ENCODE results near the gene DOCK6.

DOCK6 gene

DNA sequence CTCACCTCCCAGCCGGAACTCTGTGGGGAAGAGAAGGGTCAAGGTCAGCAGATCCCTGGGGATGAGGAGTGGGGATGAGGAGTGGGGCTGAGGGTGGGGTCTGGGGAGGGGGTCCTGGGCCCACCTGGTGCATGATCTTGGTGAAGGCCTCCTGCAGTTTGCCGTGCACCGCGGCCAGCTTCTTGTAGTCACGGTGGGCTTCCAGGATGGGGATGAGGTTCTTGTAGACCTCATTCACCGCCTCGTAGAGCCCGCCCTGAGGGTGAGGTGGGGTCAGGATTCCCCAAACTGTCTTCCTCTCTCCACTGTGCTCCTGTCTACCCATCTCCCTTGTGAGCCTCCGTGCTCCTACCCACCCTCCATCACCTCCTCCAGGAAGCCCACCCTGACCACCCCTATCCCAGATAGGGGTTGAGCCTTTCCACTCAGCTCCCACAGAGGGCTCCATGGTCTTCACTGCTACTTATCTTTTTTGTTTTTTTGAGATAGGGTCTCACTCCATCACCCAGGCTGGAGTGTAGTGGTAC is 58.2 kb downstream of the DOCK6 start:
- Mint-ChIP-seq H3K9me3 (no peaks in the 10 kb centered on the region), H3K36me3 (ENCODE audit: low read depth) (no peaks in the 10 kb centered on the region), H3K4me1 (ENCODE audit: low read depth) (no peaks in the 10 kb centered on the region), H3K27ac (no peak overlapping the region), H3K4me3 (no peak overlapping the region), H3K27me3 (peaks cover 7% of the 10 kb centered on the region)

DNA sequence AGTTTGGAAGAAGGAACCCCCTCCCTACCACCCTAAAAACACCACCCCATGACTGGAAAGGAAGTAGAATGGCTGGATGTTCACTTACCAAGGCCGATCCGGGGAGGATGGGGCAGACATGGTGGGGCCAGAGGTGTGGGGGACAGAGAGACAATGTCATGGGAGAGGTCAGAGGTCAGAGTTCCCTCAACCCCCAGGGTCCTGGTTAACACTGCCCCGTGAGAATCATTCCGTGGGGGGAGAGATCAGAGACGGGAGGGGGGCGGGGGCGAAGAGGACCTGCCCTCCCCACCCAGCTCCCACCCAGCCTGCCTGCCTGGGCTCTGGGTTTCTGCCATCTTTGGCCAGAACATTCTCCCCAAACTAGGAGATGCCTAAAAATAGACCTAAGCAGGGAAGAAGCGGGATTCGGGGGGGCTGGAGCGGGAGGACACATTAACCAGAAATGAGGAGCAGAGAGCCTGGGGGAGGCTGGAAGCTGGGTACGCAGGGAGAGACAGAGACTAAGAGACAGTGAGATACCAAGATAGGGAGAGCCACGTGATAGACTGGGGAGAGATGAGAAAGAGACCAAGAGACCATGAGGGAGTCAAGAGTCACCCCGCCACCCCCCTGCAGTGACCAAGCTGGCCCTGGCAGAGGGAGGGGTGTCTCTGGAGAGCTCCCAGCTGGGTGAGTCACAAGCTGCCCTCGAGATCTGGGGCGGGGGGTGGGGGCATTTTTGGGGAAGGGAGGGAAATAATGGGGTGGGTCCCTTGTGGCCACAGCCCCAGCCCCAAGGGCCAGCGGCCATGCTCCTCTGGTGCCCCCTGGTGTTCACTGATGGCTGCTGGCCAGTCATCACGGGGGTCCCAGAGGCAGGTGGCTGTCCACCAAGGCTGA is 58.9 kb downstream of the DOCK6 start:
- Mint-ChIP-seq H3K27ac (no peak overlapping the region), H3K27me3 (peaks cover 7% of the 10 kb centered on the region), H3K36me3 (ENCODE audit: low read depth) (no peaks in the 10 kb centered on the region), H3K4me3 (no peak overlapping the region), H3K4me1 (ENCODE audit: low read depth) (no peaks in the 10 kb centered on the region), H3K9me3 (no peaks in the 10 kb centered on the region)

DNA sequence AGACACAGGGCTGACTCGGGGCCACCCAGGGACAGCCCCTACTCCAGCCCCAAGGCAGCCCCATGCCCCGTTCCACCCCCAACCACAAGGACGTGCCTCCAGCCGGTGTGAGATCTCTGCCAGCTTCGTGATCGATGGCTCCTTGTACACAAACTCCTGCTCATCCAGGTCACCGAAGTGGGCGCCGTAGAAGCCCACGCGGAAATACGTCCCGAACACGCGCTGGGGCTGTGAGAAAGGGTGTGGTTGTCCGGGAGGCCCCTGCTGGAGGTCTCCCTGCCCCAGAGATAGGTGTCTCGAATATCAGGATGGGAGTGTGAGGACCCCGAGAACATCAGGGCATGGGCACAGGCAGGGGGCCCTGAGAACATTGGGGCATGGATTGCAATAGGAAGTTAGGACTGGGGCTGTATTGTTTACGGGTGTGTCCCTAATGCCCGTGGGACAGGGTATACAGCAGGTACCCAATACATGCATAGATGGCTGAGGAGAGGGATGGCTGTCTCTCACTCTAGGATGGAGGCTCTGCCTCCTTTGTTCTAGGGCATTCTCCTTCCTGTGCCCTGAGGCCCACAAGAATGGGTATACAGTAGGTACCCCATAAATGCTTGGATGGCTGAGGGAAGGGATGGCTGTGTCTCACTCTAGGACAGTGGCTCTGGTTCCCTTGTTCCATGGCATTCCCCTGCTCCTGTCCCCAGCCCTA is 59.7 kb downstream of the DOCK6 start:
- peaks cover 7% of the 10 kb centered on the region for H3K27me3 Mint-ChIP-seq
- no peaks in the 10 kb centered on the region for H3K4me1 Mint-ChIP-seq (ENCODE audit: low read depth)
- H3K36me3 Mint-ChIP-seq (ENCODE audit: low read depth): no peaks in the 10 kb centered on the region
- H3K4me3 Mint-ChIP-seq: no peak overlapping the region
- no peak overlapping the region for H3K27ac Mint-ChIP-seq
- no peaks in the 10 kb centered on the region for H3K9me3 Mint-ChIP-seq

DNA sequence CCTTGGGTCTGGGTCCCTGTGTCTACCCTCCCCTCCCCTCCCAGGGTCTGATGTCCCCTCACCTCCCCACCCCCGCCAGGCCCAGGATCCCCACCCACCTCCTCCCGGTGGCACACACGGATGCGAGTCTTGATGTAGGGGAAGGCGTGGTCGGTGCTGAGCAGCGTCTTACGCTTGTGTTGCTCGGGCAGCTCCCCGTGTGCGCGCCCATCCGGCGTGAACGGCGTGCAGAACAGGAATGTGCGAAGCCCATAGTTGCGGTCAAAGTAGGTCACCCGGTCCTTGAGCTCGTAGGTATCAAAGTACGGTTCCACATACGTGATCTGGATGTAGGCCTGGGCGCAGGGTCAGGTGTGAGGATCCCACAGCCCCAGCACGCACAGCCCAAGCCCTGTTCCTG is 60.5 kb downstream of the DOCK6 start:
- Mint-ChIP-seq H3K4me1 (ENCODE audit: low read depth) (no peaks in the 10 kb centered on the region), H3K27ac (no peak overlapping the region), H3K4me3 (no peak overlapping the region), H3K27me3 (peaks cover 7% of the 10 kb centered on the region), H3K9me3 (no peaks in the 10 kb centered on the region), H3K36me3 (ENCODE audit: low read depth) (no peaks in the 10 kb centered on the region)

DNA sequence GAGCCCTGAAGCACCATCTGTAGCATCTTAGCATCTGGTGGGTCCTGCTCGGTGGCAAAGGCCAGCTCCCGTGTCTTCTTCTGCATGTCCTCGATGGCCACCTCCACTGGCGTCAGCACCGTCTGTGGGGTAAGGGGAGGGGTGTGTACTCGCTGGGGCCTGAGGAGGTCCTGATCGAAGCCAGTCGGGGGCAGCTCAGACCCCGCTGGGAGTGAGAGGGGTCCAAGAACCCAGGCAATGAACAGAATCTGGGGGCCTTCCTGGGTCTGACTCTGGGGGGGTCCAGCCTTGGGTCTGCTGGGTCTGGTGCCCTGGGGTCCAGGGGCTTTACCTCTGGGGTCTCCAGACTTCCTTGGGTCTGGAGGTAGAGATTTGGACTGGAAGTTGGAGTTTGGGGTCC is 61.4 kb downstream of the DOCK6 start:
- peaks cover 14% of the 10 kb centered on the region for H3K27me3 Mint-ChIP-seq
- H3K4me3 Mint-ChIP-seq: no peak overlapping the region
- no peaks in the 10 kb centered on the region for H3K9me3 Mint-ChIP-seq
- no peak overlapping the region for H3K27ac Mint-ChIP-seq
- no peaks in the 10 kb centered on the region for H3K36me3 Mint-ChIP-seq (ENCODE audit: low read depth)
- H3K4me1 Mint-ChIP-seq (ENCODE audit: low read depth): peaks cover 3% of the 10 kb centered on the region

DNA sequence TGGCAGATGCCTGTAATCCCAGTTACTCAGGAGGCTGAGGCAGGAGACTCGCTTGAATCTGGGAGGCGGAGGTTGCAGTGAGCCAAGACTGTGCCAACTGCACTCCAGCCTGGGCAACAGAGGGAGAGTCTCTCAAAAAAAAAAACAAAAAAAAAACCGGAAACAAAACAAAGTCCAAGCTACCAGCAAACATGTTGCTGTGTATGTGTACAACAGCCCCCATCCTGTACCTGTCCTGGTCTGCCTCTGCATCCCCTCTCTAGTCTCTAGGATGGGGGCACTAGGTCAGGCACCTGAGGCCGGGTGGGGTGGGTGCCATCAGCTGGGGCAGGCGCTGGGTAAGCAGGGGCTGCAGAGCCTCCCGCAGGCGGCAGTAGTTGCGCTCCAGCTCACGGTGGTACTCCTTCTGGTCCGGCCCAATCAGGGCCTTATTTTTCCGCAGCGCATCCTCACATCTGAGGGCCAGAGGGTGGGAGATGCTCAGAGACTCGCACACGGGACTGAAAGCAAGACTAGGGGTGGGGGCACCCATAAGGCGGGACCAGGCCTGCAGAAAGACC is 62.2 kb downstream of the DOCK6 start:
- H3K4me1 Mint-ChIP-seq (ENCODE audit: low read depth): peaks cover 3% of the 10 kb centered on the region
- H3K27me3 Mint-ChIP-seq: peaks cover 19% of the 10 kb centered on the region
- H3K4me3 Mint-ChIP-seq: no peak overlapping the region
- no peaks in the 10 kb centered on the region for H3K36me3 Mint-ChIP-seq (ENCODE audit: low read depth)
- no peaks in the 10 kb centered on the region for H3K9me3 Mint-ChIP-seq
- H3K27ac Mint-ChIP-seq: no peak overlapping the region

DNA sequence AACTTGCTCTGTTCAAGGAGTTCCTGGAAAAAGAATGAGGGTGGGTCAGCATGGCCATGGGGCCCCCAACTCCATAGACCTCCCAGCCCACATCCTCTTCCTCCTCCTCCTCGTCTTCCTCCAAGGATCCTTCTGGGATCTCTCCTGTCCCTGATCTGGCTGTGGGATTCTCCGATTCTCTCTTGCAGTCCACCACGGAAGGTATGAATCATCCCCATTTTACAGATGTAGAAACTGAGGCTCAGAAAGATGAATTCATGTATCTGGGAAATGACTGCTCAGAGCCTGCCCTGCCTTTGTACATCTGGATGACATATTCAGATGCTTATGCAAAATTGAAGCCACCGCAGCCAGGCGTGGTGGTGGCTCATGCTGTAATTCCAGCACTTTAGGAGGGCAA is 62.8 kb downstream of the DOCK6 start:
- peaks cover 18% of the 10 kb centered on the region for H3K27me3 Mint-ChIP-seq
- no peak overlapping the region for H3K27ac Mint-ChIP-seq
- H3K36me3 Mint-ChIP-seq (ENCODE audit: low read depth): no peaks in the 10 kb centered on the region
- no peaks in the 10 kb centered on the region for H3K9me3 Mint-ChIP-seq
- no peak overlapping the region for H3K4me3 Mint-ChIP-seq
- H3K4me1 Mint-ChIP-seq (ENCODE audit: low read depth): peaks cover 3% of the 10 kb centered on the region

DNA sequence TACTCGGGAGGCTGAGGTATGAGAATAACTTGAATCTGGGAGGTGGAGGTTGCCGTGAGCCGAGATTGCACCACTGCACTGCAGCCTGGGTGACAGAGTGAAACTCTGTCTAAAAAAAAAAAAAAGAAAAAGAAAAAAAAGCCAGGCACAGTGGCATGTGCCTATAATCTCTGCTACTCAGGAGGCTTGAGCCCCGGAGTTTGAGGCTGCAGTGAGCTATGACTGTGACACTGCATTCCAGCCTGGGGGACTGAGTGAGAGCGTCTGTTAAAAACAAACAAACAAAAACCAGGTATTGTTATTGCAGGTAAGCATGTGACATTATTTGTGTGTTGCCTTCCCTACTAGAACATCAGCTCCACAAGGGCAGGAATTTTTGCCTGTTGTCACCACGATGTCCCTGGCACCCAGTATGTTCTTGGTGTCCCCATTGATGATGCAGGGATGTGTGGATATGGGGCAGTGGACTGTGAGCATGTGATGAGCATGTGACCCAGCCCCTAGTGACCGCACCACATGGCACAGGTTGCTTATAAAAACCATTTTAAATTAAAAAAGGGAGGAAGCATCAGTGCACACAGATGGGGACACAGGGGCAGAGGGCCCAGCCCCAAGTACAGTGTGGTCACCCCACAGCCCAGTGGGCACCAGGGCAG is 63.4 kb downstream of the DOCK6 start:
- Mint-ChIP-seq H3K36me3 (ENCODE audit: low read depth) (no peaks in the 10 kb centered on the region), H3K9me3 (no peaks in the 10 kb centered on the region), H3K4me1 (ENCODE audit: low read depth) (peaks cover 3% of the 10 kb centered on the region), H3K4me3 (no peak overlapping the region), H3K27ac (no peak overlapping the region), H3K27me3 (peaks cover 15% of the 10 kb centered on the region)

DNA sequence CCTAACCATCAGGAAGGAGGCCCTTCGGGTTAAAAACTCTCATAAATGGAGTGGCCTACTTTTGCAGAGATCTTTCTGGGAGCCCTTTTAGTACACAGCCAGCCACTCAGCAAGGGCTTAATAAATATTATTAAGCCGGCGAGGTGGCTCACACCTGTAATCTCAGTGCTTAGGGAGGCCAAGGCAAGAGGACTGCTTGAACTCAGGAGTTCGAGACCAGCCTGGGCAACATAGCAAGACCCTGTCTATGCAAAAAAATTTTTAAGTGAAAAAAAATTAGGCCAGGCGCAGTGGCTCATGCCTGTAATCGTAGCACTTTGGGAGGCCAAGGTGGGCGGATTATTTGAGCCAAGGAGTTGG is 64.2 kb downstream of the DOCK6 start:
- H3K4me1 Mint-ChIP-seq (ENCODE audit: low read depth): peaks cover 3% of the 10 kb centered on the region
- peaks cover 15% of the 10 kb centered on the region for H3K27me3 Mint-ChIP-seq
- no peaks in the 10 kb centered on the region for H3K36me3 Mint-ChIP-seq (ENCODE audit: low read depth)
- H3K27ac Mint-ChIP-seq: no peak overlapping the region
- H3K9me3 Mint-ChIP-seq: no peaks in the 10 kb centered on the region
- peak overlapping the region; percentile 73 for H3K4me3 Mint-ChIP-seq

DNA sequence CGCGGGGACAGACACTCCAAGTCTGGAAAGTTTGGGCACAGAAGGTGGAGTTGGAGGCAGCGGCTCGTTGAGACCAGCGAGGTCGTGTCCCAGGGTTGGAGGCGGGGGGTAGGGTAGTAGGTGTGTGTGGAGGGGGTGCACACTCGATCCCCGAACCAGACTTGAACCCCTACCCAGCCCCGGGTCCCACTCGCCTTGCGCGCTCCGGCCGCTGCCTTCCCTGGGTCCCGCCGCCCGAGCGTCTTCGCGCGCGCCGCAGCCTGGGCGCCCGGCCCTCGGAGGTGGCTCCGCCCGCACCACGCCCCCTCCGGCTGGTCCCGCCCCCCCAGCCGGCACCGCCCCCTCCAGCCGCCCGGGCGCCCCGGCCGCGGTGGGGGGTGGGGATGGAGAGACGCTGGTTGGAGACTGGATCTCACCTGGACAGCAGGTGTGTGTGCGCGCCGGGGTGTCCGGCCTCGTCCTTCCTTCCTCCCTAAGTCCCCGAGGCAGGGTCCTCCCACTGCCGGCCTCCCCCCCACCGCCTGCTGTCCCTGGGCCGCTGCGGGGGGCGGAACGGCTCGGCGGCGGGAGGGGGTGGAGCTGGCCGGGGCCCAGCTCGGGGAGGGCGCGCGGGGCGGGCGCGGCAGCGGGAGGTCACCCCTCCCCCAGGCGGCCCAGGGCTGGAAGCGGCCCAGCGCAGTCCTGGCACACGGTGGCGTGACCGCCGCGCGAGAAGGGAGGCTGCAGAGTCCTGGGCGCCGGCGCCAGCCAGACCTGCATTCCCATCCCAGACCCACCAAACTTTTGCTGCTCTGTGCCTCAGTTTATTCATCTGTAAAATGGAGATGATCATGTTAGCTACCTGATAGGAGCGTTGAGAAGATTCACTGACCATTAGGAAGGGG is 64.8 kb downstream of the DOCK6 start, which contains the start of gene KANK2:
Gene KANK2, minus strand, starts transcription at position 255 of the 884 bp plus-strand sequence. CDS start 3,034 bp downstream, outside the sequence.
- Mint-ChIP-seq H3K4me3 (peak within 1 kb of the TSS; percentile 73), H3K9me3 (no peaks in the 10 kb centered on the region), H3K4me1 (ENCODE audit: low read depth) (peaks cover 3% of the 10 kb centered on the region), H3K27ac (no peak within 1 kb of the TSS), H3K27me3 (peaks cover 15% of the 10 kb centered on the region), H3K36me3 (ENCODE audit: low read depth) (no peaks in the 10 kb centered on the region)

DNA sequence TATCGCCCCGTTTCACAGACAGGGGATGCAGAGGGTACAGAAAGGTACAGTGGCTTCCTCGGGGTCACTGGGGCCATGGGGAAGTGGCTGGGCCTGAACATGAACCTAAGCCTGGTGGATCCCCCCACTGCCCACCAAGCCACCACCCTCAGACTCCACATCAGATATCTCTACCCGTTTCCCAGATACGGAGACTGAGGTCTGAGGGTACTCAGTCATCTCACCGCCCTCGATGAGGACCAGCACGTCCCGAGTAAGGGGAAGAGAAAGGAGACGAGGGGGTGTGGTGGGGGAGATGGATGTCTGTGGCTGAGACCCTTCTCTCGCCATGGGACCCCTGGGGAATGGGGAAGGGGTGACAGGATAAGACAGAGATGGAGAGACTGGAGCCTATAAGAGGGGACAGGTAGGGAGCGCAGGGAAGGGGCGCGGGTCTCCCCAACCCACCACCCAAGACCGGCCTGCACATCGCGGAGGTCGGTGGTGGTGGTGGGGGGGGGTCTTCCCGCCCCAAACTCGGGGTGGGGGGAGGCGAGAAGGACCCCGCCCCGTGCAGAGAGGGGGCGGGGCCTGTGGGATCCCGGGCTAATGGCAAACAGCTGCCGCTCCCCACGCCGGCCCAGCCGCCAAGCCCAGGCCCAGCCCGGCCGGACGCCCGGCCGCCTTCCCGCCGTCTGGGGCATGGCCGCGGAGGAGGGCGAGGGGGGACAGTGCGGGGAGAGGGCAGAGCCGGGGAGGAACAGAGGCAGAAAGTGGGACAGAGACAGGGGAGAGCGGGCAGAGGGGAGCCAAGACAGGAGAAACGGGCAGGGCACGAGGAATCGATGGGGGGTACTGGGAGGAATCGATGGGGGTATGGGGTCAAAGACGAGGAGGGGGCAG is 65.7 kb downstream of the DOCK6 start:
- Mint-ChIP-seq H3K4me3 (peak overlapping the region; percentile 54), H3K4me1 (ENCODE audit: low read depth) (peaks cover 3% of the 10 kb centered on the region), H3K27me3 (peaks cover 15% of the 10 kb centered on the region), H3K9me3 (no peaks in the 10 kb centered on the region), H3K27ac (no peak overlapping the region), H3K36me3 (ENCODE audit: low read depth) (no peaks in the 10 kb centered on the region)

DNA sequence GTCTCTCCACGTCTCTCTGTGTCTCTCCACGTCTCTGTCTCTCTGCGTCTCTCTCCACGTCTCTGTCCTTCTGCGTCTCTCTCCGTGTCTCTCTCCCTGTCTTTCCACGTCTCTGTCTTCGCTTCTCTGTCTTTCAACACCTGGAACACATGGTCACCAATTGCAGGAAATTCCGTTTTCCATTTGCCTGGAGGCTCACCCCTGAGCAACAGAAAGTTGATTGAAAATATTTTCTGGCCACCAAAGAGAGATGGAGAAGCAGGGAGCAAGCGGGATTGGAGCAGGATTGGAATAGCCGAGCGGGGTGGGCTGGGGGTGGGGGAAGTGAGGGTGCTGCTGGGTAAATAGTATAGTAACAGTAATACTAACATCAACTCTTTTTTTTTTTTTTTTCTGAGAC is 66.6 kb downstream of the DOCK6 start:
- peaks cover 15% of the 10 kb centered on the region for H3K27me3 Mint-ChIP-seq
- H3K4me1 Mint-ChIP-seq (ENCODE audit: low read depth): peaks cover 3% of the 10 kb centered on the region
- no peaks in the 10 kb centered on the region for H3K36me3 Mint-ChIP-seq (ENCODE audit: low read depth)
- H3K4me3 Mint-ChIP-seq: no peak overlapping the region
- no peaks in the 10 kb centered on the region for H3K9me3 Mint-ChIP-seq
- no peak overlapping the region for H3K27ac Mint-ChIP-seq
